T-helper 1 cell treated with Interleukin-12 subunit alpha and Interleukin-12 subunit beta and Interleukin-4 antibody, amounts not matched to agents 30 μg/mL and 1 μg/mL, for 36 hours (primary cell): Measurements from ENCODE around the gene UQCC3.
"Not testable (repeated sequence)": the region's sequence is repeated elsewhere in the genome, so short reads cannot be mapped to it uniquely, and the experiment has no call there.

ENCODE experiments used
- H3K27ac Mint-ChIP-seq: one replicate; pipeline ENCODE4 v1.8.0; 2021; ENCODE audit warnings: mild to moderate bottlenecking, mixed read lengths
- H3K27me3 Mint-ChIP-seq: one replicate; pipeline ENCODE4 v1.8.0; 2021; ENCODE audit warnings: low read depth, mixed read lengths
- H3K36me3 Mint-ChIP-seq: one replicate; pipeline ENCODE4 v1.8.0; 2021; ENCODE audit warnings: low read depth, mixed read lengths
- H3K4me1 Mint-ChIP-seq: one replicate; pipeline ENCODE4 v1.8.0; 2021; ENCODE audit warnings: low read depth, mixed read lengths
- H3K4me3 Mint-ChIP-seq: one replicate; pipeline ENCODE4 v1.8.0; 2021; ENCODE audit warnings: mild to moderate bottlenecking, moderate library complexity, mixed read lengths
- H3K9me3 Mint-ChIP-seq: one replicate; pipeline ENCODE4 v1.8.0; 2021; ENCODE audit warnings: mixed read lengths

The UQCC3 gene

GRCh38 chr11:62677156-62677555 lies 5.7 kb downstream of the UQCC3 start:
- peaks cover 36% of the 10 kb centered on the region for H3K4me1 Mint-ChIP-seq
- H3K27me3 Mint-ChIP-seq = no peaks in the 10 kb centered on the region
- peaks cover 23% of the 10 kb centered on the region for H3K36me3 Mint-ChIP-seq
- peak overlapping the region; percentile 34 for H3K27ac Mint-ChIP-seq
- H3K4me3 Mint-ChIP-seq = peak overlapping the region; percentile 85
- H3K9me3 Mint-ChIP-seq = no peaks in the 10 kb centered on the region

DNA sequence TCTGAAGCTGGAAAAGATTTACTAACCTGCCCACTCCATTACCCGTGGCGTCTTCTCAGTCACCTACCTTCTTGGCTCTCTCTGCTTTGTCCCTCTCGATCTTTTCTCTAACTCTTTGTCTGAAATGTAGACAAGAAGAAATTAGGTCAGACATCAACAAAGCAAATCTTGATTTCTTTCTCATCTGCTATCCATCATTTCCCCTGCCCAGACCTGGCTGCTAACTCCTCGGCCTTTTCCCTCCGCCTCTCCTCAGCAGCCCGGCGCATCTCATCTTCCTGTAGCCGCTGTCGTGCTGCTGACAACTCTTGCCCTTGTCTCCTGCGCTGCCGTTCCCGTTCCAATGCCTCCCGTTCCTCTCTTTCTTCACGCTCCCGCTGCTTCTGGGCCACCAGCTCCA lies 6.2 kb downstream of the UQCC3 start:
- Mint-ChIP-seq H3K9me3 (no peaks in the 10 kb centered on the region), H3K4me3 (peak overlapping the region; percentile 85), H3K27me3 (no peaks in the 10 kb centered on the region), H3K27ac (peak overlapping the region; percentile 70), H3K36me3 (peaks cover 22% of the 10 kb centered on the region), H3K4me1 (peaks cover 35% of the 10 kb centered on the region)

DNA sequence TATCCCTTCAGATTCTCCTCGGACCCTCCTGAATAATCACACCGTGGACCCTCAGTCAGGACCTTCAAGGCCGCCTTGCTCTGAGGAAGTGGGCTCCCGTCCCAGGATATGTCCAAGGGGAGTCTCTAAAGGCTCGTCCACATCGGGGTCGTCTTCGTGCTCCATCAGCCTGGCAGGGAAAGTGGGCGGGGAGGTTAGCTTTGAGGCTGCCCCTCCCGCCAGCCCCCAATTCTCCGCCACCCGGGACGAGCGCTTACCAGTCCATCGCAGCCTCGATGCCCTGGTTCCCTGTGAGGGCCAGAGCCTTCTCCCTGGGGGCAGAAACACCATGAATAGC lies 6.9 kb downstream of the UQCC3 start:
- Mint-ChIP-seq H3K4me3 (peak overlapping the region; percentile 85), H3K27me3 (no peaks in the 10 kb centered on the region), H3K27ac (peak overlapping the region; percentile 88), H3K36me3 (peaks cover 22% of the 10 kb centered on the region), H3K9me3 (no peaks in the 10 kb centered on the region), H3K4me1 (peaks cover 31% of the 10 kb centered on the region)

DNA sequence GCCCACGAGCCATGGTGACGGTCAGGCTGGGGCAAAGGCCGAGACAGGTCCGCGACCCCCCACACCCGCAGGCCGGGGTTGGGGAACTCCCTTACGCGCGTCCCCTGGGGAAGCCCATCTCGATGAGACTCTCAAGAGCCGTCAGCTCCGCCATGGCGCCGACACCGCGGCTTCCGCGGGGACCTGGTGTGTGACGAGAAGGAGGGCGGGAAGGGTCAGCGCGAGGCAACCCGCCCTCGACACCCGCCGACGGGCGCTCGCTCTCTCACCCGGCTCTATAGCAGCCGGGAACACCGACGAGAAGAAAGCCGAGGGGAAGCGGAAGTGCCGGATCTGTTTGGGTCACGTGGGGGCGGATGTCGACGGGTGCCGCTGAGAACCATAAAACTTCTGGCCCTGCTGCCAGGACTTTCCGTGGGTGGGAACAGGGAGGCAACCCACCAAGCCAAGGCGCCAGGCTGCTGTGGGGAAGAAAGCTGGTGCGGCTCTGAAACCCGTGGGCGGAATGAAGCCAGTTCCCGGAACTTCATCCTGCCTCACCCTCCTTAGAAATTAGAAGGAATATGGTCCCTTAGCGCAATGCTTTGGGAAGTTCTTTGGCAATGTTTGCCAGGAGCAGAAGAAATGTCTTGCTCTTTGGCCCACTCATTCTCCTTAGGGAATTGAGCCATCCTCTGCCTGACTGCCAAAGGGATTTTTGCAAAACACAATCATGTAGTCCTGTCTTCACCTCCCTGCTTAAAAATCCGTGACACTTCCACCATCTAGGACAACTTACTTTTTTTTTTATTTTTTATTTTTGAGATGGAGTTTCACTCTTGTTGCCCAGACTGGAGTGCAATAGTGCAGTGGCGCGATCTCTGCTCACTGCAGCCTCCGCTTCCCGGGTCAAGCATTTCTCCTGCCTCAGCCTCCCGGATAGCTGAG lies 7.6 kb downstream of the UQCC3 start, which contains the start of gene UBXN1:
UBXN1 (minus strand) TSS at position 304 of the 927 bp plus-strand sequence; CDS start at position 154, 150 bp downstream.
- H3K4me1 Mint-ChIP-seq = peaks cover 31% of the 10 kb centered on the region

GRCh38 chr11:62680825-62681240 lies 9.4 kb downstream of the UQCC3 start:
- Mint-ChIP-seq H3K27ac (peak overlapping the region; percentile 57), H3K9me3 (no peaks in the 10 kb centered on the region), H3K4me1 (peaks cover 28% of the 10 kb centered on the region), H3K27me3 (no peaks in the 10 kb centered on the region), H3K36me3 (peaks cover 19% of the 10 kb centered on the region), H3K4me3 (peak overlapping the region; percentile 38)

More for the DNA sequence above, 7.6 kb downstream of the UQCC3 start, which contains the start of gene UBXN1:
- peaks cover 22% of the 10 kb centered on the region for H3K36me3 Mint-ChIP-seq
- H3K9me3 Mint-ChIP-seq = no peaks in the 10 kb centered on the region
- no peaks in the 10 kb centered on the region for H3K27me3 Mint-ChIP-seq
- H3K27ac Mint-ChIP-seq = peak within 1 kb of the TSS; percentile 88
- H3K4me3 Mint-ChIP-seq = peak within 1 kb of the TSS; percentile 85

DNA sequence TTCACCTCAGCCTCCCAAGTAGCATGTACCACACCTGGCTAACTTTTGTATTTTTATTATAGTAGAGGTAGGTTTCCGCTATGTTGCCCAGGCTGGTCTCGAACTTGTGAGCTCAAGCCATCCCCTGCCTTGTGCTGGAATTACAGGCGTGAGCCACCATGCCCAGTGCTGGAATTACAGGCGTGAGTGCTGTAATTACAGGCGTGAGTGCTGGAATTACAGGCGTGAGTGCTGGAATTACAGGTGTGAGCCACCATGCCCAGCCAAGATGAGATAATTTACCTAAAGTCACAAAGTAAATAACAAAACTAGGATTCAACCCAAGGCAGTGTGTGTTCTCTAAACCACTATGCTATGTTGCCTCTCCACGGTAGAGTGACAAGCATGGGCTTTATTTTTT lies 11.0 kb downstream of the UQCC3 start:
- no peaks in the 10 kb centered on the region for H3K27me3 Mint-ChIP-seq
- peaks cover 8% of the 10 kb centered on the region for H3K36me3 Mint-ChIP-seq
- peaks cover 16% of the 10 kb centered on the region for H3K4me1 Mint-ChIP-seq
- no peak overlapping the region for H3K4me3 Mint-ChIP-seq
- H3K27ac Mint-ChIP-seq = no peak overlapping the region
- H3K9me3 Mint-ChIP-seq = no peaks in the 10 kb centered on the region

DNA sequence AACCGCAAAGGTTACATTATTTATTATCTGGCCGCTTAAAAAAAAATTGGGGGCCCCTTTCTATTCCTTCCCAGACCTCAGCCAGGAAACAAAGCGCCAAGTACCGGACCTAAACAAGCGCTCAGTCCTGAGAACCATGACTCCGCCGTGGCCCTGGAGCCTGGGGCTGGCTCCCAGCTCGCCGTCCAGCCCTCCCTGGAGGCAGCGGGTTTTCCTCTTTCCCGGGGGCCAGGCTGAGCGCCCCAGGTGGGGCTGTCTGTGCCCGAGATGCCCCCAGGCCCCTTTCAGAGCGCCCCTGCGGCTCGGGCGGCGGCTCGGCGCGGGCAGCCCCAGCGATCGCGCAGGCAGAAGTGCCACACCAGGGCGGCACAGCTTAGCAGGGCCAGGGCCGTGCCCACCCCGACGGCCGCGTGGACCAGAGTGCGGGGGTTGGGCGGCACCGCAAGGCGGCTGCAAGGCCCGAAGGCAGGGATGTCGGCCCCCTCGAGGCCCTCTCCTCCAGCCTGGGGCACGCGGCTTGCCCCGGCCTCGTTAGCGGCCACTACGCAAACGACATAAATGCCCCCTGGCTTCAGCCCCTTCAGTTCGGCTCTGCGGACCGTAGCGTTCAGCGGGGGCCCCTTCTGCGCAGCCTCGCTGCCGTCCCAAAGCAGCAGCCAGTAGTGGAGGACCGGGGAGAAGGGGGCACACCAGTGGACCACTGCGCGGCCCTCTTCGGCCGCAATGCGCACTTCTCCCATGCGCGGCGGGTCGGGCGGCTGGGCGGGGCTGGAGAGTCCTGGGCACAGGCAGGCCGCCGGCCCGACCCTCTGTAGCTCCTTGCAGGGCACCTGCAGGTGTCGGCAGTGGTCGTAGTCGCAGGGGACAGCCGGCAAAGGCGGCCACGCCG lies 16.3 kb downstream of the UQCC3 start:
- H3K27ac Mint-ChIP-seq = no peak overlapping the region
- no peaks in the 10 kb centered on the region for H3K4me1 Mint-ChIP-seq
- peaks cover 17% of the 10 kb centered on the region for H3K36me3 Mint-ChIP-seq
- H3K4me3 Mint-ChIP-seq = no peak overlapping the region
- no peaks in the 10 kb centered on the region for H3K9me3 Mint-ChIP-seq
- H3K27me3 Mint-ChIP-seq = peaks cover 9% of the 10 kb centered on the region

DNA sequence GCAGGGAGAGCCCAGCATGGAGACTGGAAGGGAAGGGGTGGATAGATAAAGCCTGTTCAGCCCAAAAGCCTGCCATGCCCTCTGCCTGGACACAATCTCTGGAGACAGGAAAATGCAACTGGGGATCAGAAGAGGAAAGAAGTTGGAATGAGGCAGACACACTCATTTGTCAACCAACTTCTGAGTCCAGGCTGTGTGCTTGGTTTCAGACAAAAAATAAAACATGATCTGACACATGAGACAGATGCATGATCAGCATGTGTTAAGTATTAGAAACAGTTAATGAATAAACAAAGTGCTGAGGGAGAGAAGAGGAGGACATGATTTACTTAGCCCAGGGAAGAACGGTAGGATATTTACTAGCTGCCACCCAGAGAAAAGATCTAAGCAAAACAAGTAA lies 17.0 kb downstream of the UQCC3 start:
- H3K4me1 Mint-ChIP-seq = no peaks in the 10 kb centered on the region

DNA sequence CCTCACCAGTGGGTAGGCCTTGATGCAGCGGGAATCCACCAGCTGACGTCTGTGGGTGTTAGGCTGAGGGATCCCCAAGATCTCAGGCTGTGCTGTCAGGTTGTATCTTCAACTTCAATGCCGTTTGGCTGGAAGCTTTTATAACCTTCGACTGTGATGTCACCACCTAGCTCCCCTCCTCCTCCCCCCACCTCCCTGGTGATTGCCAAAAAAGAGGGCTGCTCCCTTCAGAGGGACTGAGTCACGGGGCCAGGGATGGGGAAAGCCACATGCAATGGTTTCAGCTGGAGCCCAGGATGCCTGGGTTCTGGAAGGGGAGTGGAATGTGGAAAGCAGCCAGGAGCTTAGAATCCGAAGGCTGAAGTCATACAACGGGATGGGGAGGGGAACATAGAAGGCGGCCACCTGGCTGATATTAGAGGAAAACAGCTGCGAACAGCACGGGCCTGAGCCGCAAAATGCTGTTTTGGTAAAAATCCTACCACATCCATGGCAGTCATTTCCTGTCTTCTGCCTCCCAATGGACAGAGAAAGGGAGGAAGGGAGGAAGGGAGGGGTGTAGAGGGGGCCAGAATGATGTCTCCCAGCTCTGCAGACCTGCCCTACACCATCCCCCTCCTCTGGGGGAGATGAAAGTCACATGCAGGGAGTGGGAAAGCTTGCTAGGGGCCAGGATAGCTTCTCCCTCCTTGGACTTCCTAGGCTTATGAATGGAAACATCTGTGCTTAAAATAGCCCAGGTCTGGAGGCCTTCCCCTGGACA lies 18.1 kb downstream of the UQCC3 start, which contains the start of gene LRRN4CL:
LRRN4CL (minus strand) TSS at position 110 of the 763 bp plus-strand sequence. CDS start 1,022 bp downstream, outside the sequence.
- Mint-ChIP-seq H3K27me3 (peaks cover 9% of the 10 kb centered on the region), H3K9me3 (no peaks in the 10 kb centered on the region), H3K4me1 (peaks cover 3% of the 10 kb centered on the region), H3K27ac (no peak within 1 kb of the TSS), H3K4me3 (no peak within 1 kb of the TSS), H3K36me3 (peaks cover 23% of the 10 kb centered on the region)

More for the DNA sequence above, 17.0 kb downstream of the UQCC3 start:
- H3K4me3 Mint-ChIP-seq = no peak overlapping the region
- H3K27me3 Mint-ChIP-seq = peaks cover 9% of the 10 kb centered on the region
- H3K9me3 Mint-ChIP-seq = no peaks in the 10 kb centered on the region
- peaks cover 20% of the 10 kb centered on the region for H3K36me3 Mint-ChIP-seq
- no peak overlapping the region for H3K27ac Mint-ChIP-seq

GRCh38 chr11:62693624-62694023 lies 22.2 kb downstream of the UQCC3 start:
- not testable (repeated sequence) for H3K4me1 Mint-ChIP-seq, H3K27ac Mint-ChIP-seq, H3K4me3 Mint-ChIP-seq

GRCh38 chr11:62694455-62695167 lies 23.1 kb downstream of the UQCC3 start:
- no peak overlapping the region for H3K4me3 Mint-ChIP-seq

More at GRCh38 chr11:62693624-62694023, 22.2 kb downstream of the UQCC3 start:
- H3K9me3 Mint-ChIP-seq, H3K27me3 Mint-ChIP-seq: not testable (repeated sequence)
- H3K36me3 Mint-ChIP-seq = peaks cover 26% of the 10 kb centered on the region

GRCh38 chr11:62702246-62702645 lies 30.8 kb downstream of the UQCC3 start:
- no peak overlapping the region for H3K4me3 Mint-ChIP-seq
- peaks cover 11% of the 10 kb centered on the region for H3K36me3 Mint-ChIP-seq
- peak overlapping the region; percentile 64 for H3K27ac Mint-ChIP-seq
- no peaks in the 10 kb centered on the region for H3K27me3 Mint-ChIP-seq
- H3K9me3 Mint-ChIP-seq = no peaks in the 10 kb centered on the region
- peaks cover 20% of the 10 kb centered on the region for H3K4me1 Mint-ChIP-seq

More at GRCh38 chr11:62694455-62695167, 23.1 kb downstream of the UQCC3 start:
- peaks cover 23% of the 10 kb centered on the region for H3K36me3 Mint-ChIP-seq
- H3K27ac Mint-ChIP-seq = peak overlapping the region; percentile 18
- no peaks in the 10 kb centered on the region for H3K9me3 Mint-ChIP-seq
- no peaks in the 10 kb centered on the region for H3K27me3 Mint-ChIP-seq
- H3K4me1 Mint-ChIP-seq = peaks cover 8% of the 10 kb centered on the region

- H3K9me3 Mint-ChIP-seq, H3K4me3 Mint-ChIP-seq, H3K27me3 Mint-ChIP-seq, H3K27ac Mint-ChIP-seq: not testable (repeated sequence)
- peaks cover 11% of the 10 kb centered on the region for H3K36me3 Mint-ChIP-seq
- H3K4me1 Mint-ChIP-seq = peaks cover 35% of the 10 kb centered on the region
Observed at GRCh38 chr11:62703921-62704320, 32.4 kb downstream of the UQCC3 start.
